Esophagus squamous epithelium (tissue), 5 donors: ENCODE measurements around the gene ATRN. TPM values are rescaled to one million over a fixed set of nuclear protein-coding genes. Genes with fewer than 3 reads are reported as not detected.

Source experiments
- DNase-seq: peaks from one replicate; lab custom pipeline; 2025; lab: John Stamatoyannopoulos, UW
- H3K27ac ChIP-seq, 4 donors: fragments of 200-600 bp; sonication (generic); one replicate each; pipeline ENCODE4 v1.5.1; 2016 to 2019; ENCODE audit warnings: mild to moderate bottlenecking in 1 of 4
- H3K27me3 ChIP-seq, 4 donors: fragments of 200-600 bp; sonication (generic); 1 replicate in 3 of 4; 2 replicates in 1 of 4; pipeline versions ENCODE4 v1.5.1 to v1.6.0; 2017 to 2021; ENCODE audit warnings: antibody characterized with exemption in 1 of 4
- H3K36me3 ChIP-seq, 3 donors: fragments of 200-600 bp; sonication (generic); one replicate each; pipeline ENCODE4 v1.5.1; 2016 to 2019
- H3K4me1 ChIP-seq, 3 donors: fragments of 200-600 bp; sonication (generic); one replicate each; pipeline ENCODE4 v1.5.1; 2017 to 2019
- H3K4me3 ChIP-seq, 4 donors: fragments of 200-600 bp; sonication (generic); 1 replicate in 3 of 4; 2 replicates in 1 of 4; pipeline ENCODE4 v1.5.1; 2016 to 2019; ENCODE audit warnings: mild to moderate bottlenecking in 2 of 4, moderate library complexity in 1 of 4
- H3K9me3 ChIP-seq, 3 donors: fragments of 200-600 bp; sonication (generic); one replicate each; pipeline ENCODE4 v1.5.1; 2016 to 2019
- POLR2A ChIP-seq, 4 donors: fragments of 450-650 bp; IDR thresholded peaks; one replicate each; pipeline ENCODE4 v1.6.1; 2017; ENCODE audit warnings: antibody characterized with exemption in 4 of 4, mild to moderate bottlenecking in 4 of 4, moderate library complexity in 3 of 4
- WGBS, 2 donors: methylation state at CpG; one replicate each; pipeline ENCODE4 v1.1.5; 2018; 5-methylcytosine and 5-hydroxymethylcytosine counted together
- intact Hi-C: fragments of 100-400 bp; cut with DNase I; formaldehyde crosslinking; loops from one replicate; pipeline ENCODE4 v1.15.0; 2022
- total RNA-seq, 4 donors: library from RNA; depleted of rRNA; stranded (reverse); fragments of >200 nt; gene quantifications; one replicate each; pipeline ENCODE4 v1.1.0, GENCODE V29; 2016
- TF ChIP-seq, protein P1 (sequence below), 6 experiments: fragments of 450-650 bp in 4 of 6; fragments of 200-600 bp in 2 of 6; sonication (generic) in 2 of 6; IDR thresholded peaks; one replicate each; pipeline ENCODE4 v1.5.1; 2016 to 2019; ENCODE audit warnings: antibody characterized with exemption in 6 of 6, mild to moderate bottlenecking in 4 of 6, moderate library complexity in 4 of 6
- donor health status: DM: yes; HTN: yes; CAD: no.

The ATRN gene
- total RNA-seq, 4 donors from 2014 or later, result 15.4 to 23.1 (median 21.4) TPM

DNA sequence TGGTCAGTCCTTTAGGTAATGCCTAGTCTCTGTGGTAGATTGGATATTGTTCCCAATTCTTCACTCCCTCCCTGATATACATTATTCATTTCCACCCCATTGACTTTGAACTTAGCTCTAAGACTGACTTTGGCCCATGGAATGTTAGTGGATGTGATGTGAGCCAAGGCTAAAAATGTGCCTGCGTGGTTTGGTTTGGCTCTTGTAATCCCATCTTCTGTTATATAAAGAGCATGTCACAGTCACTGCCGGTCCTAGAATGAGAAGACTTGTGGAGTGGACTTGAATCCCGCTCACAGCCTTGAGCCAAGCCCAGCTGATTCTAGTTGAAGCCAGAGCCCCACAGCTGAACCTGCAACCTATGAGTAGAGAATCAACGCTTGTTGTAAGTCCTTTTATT is 39.7 kb upstream of the ATRN start:
- peak overlapping the region in 2 of 4 donors; percentile 25 to 36 for H3K27ac ChIP-seq
- WGBS, 2 donors, result 89 to 100% methylated on average over 3 to 4 of the region's 4 CpGs
- intact Hi-C loops, result no loop called here

DNA sequence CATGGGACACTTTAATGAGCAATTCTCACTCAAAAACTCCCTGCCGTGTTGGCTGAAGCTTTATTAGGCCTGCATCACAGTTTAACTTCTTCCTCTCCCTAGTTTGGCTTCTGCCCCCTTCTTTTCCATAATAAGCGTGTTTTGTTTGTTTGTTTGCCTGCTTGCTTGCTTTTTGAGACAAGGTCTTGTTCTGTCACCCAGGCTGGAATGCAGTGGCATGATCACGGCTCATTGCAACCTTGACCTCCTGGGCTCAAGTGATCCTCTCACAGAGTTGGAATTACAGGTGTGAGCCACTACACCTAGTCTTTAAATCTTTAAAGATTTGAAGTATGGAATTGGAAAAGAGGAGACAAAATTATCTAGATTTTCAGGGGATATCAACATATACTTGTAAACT is 38.0 kb upstream of the ATRN start:
- Histone ChIP-seq H3K27me3 (no peaks in the 10 kb centered on the region), H3K36me3 (no peaks in the 10 kb centered on the region), H3K4me1 (no peaks in the 10 kb centered on the region), H3K9me3 (no peaks in the 10 kb centered on the region), H3K27ac (no peak overlapping the region), H3K4me3 (no peak overlapping the region)
- WGBS, 2 donors, result 84 to 86% methylated on average over 3 of the region's 3 CpGs
- intact Hi-C loops, result no loop called here
- no peak for DNase-seq
- no peak for TF ChIP-seq POLR2A (IDR thresholded peaks at IDR 0.05)
- TF ChIP-seq, protein P1, sequence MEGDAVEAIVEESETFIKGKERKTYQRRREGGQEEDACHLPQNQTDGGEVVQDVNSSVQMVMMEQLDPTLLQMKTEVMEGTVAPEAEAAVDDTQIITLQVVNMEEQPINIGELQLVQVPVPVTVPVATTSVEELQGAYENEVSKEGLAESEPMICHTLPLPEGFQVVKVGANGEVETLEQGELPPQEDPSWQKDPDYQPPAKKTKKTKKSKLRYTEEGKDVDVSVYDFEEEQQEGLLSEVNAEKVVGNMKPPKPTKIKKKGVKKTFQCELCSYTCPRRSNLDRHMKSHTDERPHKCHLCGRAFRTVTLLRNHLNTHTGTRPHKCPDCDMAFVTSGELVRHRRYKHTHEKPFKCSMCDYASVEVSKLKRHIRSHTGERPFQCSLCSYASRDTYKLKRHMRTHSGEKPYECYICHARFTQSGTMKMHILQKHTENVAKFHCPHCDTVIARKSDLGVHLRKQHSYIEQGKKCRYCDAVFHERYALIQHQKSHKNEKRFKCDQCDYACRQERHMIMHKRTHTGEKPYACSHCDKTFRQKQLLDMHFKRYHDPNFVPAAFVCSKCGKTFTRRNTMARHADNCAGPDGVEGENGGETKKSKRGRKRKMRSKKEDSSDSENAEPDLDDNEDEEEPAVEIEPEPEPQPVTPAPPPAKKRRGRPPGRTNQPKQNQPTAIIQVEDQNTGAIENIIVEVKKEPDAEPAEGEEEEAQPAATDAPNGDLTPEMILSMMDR (IDR thresholded peaks at IDR 0.05), result no peak

More for the DNA sequence above, 39.7 kb upstream of the ATRN start:
- Histone ChIP-seq H3K4me1 (no peaks in the 10 kb centered on the region), H3K27me3 (no peaks in the 10 kb centered on the region), H3K4me3 (no peak overlapping the region), H3K36me3 (no peaks in the 10 kb centered on the region), H3K9me3 (no peaks in the 10 kb centered on the region)
- DNase-seq, result no peak
- TF ChIP-seq, protein P1 (IDR thresholded peaks at IDR 0.05), result no peak
- TF ChIP-seq POLR2A (IDR thresholded peaks at IDR 0.05), result no peak

DNA sequence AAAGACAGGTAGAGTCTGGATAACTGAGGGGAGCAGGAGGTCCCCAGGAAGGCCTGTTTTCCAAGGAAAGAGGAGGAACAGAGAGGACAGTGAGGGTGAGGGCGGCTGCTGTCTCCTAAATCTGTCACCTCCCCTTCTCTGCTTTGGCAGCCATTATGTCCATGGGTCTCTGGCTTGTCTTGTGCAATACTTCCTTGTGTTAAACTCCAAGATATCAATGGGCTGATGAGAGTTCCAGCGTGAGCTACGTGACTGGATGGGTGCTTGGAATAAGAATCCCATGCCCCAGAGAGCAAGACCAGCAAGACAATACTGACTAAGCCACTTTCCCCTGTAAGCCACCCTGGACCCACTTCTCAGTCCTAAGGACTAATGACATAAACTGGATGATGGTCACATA is 37.1 kb upstream of the ATRN start:
- H3K4me3 ChIP-seq, result no peak overlapping the region
- H3K36me3 ChIP-seq, result no peaks in the 10 kb centered on the region
- no peaks in the 10 kb centered on the region for H3K9me3 ChIP-seq
- TF ChIP-seq, protein P1 (IDR thresholded peaks at IDR 0.05), result no peak
- no peak for TF ChIP-seq POLR2A (IDR thresholded peaks at IDR 0.05)
- no peaks in the 10 kb centered on the region for H3K4me1 ChIP-seq
- no peak for DNase-seq
- H3K27ac ChIP-seq, result no peak overlapping the region
- WGBS, 2 donors, result 81 to 93% methylated on average over 3 of the region's 3 CpGs
- intact Hi-C loops, result no loop called here
- H3K27me3 ChIP-seq, result peaks cover 0 to 3% (median 0%) of the 10 kb centered on the region in 4 donors

DNA sequence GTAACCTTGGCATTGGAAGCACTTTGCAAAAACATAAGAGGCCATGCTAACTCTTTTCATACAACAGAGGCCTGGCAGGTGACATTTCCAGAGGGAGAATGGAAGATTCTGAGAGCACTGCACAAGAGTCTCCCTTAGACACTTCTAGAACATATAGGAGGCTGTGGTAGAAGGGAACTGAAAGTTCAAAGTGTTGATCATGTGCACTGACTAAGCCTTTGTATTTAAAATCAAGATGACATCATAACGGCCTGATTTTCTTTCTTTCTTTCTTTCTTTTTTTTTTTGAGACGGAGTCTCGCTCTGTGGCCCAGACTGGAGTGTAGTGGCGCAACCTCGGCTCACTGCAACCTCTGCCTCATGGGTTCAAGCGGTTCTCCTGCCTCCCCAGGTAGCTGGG is 36.6 kb upstream of the ATRN start:
- no peak overlapping the region for H3K27ac ChIP-seq
- H3K9me3 ChIP-seq, result no peaks in the 10 kb centered on the region
- H3K36me3 ChIP-seq, result no peaks in the 10 kb centered on the region
- H3K27me3 ChIP-seq, result peaks cover 0 to 3% (median 0%) of the 10 kb centered on the region in 4 donors
- WGBS, 2 donors, result 79 to 92% methylated on average over 5 to 6 of the region's 6 CpGs
- DNase-seq, result no peak
- intact Hi-C loops, result no loop called here
- H3K4me1 ChIP-seq, result no peaks in the 10 kb centered on the region
- TF ChIP-seq, protein P1 (IDR thresholded peaks at IDR 0.05), result no peak
- TF ChIP-seq POLR2A (IDR thresholded peaks at IDR 0.05), result no peak
- no peak overlapping the region for H3K4me3 ChIP-seq

DNA sequence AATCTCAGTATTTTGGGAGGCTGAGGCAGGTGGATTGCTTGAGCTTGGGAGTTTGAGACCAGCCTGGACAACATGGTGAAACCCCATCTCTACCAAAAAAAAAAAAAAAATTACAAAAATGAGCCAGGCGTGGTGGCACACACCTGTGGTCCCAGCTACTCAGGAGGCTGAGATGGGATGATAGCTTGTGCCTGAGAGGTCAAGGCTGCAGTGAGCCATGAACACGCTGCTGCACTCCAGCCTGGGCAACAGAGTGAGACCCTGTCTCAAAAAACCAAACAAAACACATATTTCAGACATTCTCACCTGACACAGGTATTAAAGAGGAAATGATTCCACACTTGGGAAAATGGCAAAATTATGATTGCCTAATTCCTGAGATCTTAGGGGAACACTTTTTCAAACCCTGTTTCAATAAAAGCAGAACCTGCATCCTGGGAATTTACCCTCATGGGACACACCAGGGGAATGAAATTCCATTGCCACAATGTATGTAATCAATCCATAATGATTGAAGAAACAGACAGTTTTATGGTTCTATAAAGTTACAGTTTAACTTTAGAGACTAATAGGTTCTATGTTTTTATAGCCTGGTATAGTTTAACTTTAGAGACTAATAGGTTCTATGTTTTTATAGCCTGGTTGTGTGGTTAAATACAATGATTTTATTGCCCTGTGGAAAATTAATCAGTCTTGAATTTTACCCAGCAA is 33.8 kb upstream of the ATRN start:
- H3K36me3 ChIP-seq, result no peaks in the 10 kb centered on the region
- WGBS, 2 donors, result 70 to 91% methylated on average over 2 of the region's 2 CpGs
- H3K9me3 ChIP-seq, result no peaks in the 10 kb centered on the region
- no peak overlapping the region for H3K4me3 ChIP-seq
- DNase-seq, result no peak
- no peak overlapping the region for H3K27ac ChIP-seq
- H3K27me3 ChIP-seq, result peaks cover 0 to 3% (median 0%) of the 10 kb centered on the region in 4 donors
- TF ChIP-seq, protein P1 (IDR thresholded peaks at IDR 0.05), result no peak
- TF ChIP-seq POLR2A (IDR thresholded peaks at IDR 0.05), result no peak
- no peaks in the 10 kb centered on the region for H3K4me1 ChIP-seq
- intact Hi-C loops, result no loop called here
